GM21619 (cell line): Measurements from ENCODE around the gene RYR3.

Experiments
- ATAC-seq: cut with Tn5 transposase; IDR thresholded peaks from one replicate; pipeline ENCODE4 v1.9.1; 2021; ENCODE audit not compliant: unreplicated experiment

The RYR3 gene

DNA sequence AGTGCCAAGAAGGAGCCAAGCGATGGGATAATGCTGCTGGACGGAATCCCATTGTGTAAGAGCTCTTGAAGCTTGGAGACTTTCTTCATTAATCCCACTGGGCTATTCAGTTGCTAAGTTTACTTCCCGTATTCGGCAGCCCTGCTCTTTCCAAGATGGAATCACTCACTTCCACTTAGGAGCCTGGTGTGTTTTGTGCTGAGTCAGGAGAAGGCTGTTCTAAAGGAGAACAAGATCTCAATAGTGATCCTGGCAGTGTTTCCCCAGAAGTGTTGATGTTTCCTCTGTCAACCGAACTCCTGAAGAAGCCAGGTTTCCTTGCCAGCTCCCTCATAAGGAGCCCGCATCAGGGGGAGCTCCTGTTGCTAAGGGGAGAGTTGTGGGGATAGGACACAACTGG, 387.4 kb downstream of the RYR3 start:
- ATAC-seq, result no peak

DNA sequence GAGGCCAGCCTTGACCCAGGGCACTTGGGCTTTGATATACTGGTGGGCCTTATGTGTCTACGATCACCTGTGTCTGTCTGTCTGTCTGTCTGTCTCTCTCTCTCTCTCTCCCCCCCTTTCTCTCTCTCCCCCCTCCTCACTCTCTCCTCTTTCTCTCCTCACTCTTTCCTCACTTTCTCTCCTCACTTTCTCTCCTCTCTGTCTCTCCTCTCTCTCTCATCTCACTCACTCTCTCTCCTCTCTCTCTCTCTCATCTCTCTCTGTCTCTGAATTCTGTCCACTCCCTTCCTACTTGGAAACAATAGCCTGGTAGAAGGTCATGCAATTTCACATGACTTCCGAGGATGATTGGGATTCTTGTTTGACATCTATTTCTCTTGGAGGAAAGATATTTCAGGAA, 388.4 kb downstream of the RYR3 start:
- ATAC-seq, result no peak

DNA sequence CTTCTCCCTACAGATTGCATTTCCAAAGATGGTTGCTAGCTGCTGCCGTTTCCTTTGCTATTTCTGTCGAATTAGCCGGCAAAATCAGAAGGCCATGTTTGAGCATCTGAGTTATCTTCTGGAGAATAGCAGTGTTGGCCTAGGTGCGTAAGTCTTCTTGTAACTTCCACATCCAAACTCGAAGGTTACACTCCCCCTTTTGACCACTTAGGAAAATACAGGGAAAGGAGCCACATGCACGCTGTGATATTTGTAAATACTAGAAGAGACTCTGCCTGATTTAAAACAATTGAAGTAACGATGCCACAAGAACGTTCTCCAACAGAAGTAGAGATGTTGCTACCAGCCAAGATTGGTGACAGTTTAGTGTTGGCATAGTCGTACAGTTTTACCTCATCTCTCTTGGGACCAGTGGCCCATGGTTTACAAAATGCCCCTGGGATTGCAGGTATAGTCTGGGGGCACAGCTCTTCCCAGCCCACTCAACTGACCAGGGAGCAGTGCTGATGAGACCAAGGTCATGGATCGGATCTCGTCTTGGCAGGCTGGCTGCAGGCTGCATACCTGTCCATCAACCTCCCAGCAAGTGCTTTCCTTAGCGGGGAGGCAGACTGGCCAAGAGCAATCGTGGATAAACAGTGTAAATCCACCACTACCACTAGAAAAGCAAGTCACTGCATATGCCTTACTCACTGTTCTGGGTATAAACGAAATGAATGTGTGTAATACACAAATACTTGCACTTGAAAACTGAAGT, 389.1 kb downstream of the RYR3 start:
- no peak for ATAC-seq

DNA sequence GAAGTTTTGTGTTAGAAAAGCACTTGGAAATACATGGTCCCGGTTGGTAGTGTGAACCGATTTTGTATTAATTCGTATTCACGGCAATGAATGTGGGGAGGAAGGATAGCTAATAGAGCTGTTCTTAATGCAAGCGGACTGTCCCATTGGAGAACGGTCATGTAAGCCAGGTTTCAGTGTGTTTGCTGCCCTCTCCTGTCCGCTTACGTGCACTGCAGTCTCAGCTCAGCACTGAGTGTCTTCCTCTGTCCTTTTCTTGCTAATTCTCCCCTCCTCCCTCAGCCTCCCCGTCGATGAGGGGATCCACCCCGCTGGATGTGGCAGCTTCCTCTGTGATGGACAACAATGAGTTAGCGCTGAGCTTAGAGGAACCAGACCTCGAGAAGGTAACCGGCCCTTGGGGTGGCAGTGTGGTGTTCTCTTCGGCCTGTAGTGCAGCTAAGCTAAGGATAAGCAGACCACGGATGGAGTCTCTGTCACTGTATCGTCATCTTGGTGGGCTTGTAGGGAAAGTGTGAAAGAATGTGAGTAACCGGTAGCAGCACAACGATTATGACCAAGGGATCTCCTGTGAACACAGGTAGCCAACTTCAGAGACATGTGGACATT, 390.0 kb downstream of the RYR3 start:
- peak; percentile 75 for ATAC-seq

DNA sequence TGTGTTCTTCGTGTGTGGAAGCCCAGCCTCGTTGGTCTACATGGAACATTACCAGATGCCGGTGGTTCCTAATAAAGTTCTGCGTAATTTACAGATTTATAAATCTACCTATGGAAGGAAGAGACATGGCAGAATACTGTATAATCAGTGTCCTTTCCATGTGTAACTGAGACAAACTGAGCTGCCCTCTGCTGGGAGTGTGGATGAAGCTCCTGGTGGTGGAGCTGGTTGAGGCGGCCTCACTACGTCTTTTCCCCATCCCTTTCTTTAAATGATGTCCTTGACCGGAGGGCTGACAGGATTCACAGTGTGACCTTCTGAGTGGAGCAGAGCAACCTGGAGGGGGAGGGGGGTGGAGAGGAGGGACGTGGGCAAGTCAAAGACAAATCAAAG, 390.5 kb downstream of the RYR3 start:
- no peak for ATAC-seq

DNA sequence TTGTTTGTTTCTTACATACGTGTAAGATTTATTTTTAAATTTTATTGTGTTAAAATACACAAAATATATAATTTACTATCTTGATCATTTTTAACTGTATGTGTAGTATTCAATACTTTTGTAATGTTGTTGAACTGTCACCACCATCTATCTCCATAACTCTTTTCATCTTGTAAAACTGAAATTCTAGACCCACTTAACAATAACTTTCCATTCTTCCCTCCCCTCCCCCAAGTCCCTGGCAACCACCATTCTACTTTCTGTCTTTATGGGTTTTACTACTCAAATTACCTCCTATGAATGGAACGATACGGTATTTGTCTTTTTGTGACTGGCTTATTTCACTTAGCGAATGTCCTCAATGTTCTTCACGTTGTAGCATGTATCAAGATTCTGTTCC, 395.4 kb downstream of the RYR3 start:
- no peak for ATAC-seq

DNA sequence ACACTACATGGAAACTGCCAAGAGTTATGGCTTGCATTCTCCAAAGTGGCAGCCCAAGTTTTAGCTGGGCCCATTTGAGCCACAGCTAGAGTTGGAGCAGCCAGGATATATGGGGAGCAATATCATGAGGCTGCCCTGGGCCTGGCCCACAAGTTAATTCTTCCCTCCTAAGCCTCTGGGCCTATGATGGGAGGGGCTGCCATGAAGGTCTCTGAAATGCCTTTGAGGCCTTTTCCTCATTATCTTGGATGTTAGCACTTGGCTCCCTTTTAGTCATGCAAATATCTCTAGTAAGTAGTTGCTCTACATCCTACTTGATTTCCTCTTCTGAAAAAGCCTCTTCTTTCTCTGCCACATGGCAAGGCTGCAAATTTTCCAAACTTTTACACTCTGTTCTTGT, 400.0 kb downstream of the RYR3 start:
- ATAC-seq, result no peak

DNA sequence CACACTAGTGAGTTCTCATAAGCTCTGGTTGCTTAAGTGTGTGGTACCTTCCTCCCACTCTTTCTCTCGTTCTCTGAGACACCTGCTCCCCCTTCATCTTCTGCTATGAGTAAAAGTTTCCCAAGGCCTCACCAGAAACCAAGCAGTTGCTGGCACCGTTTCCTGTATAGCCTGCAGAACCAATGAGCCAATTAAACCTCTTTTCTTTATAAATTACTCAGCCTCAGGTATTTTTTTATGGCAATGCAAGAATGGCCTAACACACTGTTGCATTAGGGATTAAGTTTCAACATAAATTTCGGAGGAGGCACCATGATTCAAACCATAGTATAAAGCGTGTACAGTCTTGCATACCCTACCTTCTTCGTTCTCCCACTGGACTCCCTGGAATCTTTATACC, 405.3 kb downstream of the RYR3 start:
- ATAC-seq, result no peak

DNA sequence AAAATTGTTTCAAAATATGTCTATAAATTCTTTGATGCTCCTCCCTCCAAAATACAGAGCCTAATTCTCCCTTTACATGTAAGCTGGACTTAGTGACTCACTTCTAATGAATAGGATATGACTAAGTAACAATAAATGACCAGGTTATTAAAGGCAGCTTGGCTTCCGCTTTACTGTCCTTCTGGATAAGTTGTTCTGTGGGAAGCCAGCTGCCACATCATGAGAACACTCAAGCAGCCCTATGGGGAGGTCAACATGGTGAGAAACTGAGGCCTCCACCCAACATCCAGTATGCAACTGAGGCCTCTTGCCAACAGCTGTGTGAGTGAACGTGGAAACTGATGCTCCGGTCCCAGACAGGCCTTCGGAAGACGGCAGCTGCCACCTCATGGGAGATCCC, 410.2 kb downstream of the RYR3 start:
- ATAC-seq, result no peak

DNA sequence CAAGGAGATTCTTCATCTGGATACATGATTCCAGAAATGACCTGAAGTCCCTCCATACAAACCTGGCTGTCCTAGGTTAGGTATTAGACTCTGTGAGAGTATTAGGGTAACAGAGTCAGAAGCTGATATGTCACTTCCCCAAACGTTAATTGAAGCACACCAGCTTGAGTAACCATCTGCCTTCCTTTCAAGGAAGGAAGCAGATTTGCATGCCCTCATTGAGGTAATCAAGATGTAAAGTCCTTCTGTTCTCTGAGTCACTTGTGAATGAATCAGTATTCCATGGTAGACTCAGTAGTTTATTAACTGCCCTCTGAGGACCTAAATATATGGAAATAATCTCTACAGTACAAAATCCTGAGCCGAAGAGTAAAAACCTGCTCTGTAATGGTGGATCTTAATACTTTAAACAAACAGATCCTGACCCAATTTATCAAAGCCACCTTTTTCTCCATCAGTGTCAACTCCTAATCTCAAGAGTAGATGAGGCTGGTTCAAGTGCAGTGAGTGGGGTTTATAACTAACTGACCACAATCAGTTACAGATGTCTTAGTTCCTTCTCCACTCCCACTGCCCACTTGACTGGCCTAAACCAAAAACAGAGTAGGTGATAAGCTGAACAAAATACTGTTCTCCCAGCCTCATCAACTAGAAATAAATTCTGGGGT, 411.4 kb downstream of the RYR3 start:
- peak; percentile 90 for ATAC-seq

DNA sequence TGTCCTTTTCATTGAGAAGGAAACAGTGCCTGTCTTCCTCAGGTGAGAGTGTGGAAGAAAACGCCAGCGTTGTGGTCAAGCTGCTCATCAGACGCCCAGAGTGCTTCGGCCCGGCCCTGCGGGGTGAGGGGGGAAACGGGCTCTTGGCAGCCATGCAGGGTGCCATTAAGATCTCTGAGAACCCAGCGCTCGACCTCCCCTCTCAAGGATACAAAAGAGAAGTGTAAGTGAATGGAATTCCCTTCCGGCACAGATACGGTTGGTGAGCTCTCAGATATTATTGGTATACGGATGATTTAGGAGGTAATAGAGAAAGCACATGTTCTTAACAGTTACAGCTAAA, 411.9 kb downstream of the RYR3 start:
- ATAC-seq, result no peak

DNA sequence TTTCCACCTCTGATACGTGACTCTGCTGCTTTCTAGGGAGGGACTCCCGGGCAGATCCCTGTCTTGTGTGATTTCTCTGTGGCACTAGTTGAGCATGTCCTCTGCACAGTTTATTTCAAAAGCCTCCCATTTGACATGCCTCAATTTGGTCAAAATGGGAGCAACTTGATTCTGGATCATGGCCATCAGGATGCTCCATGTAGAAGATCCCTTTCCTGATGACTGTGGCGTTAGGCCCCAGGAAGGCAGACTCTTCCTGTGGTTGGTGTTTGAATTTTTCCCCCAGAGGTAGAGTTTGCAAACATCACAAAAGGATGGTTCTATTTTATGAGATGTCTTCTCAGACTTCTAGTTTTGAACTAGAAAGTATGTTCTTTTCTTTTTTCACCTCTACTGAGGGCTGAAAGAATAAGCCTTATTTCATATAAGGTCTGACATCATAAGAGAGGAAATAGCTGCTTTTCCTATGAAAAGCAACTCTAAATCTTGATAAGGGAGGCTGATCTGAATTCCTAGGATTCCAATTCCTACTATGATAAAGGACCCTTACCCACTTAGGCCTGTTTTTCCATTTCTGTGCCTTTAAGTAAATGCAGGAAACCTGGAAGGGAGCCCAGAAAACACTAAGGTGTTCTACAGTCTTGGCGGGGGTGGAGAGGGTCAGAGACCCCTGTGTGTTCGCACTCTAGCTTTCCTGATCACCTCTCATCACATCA, 413.7 kb downstream of the RYR3 start:
- no peak for ATAC-seq

DNA sequence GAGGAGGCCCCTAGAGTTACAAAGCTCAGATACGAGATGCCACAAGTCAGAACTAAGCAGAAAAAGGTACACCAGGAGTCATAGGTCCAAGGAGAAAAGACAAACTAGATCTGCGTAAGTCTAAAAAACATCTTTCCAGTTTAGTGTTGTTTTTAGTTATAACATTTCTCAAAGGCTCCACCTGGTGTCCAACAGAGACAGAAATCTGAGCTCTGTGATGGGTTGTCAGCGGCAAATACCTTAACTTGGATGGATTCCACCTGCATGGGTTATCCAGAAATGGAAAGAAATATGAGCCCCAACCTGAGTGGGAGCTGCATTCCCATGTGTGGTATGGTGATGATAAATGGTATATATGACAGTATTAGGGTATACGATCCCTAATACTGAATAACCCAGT, 418.9 kb downstream of the RYR3 start:
- no peak for ATAC-seq

DNA sequence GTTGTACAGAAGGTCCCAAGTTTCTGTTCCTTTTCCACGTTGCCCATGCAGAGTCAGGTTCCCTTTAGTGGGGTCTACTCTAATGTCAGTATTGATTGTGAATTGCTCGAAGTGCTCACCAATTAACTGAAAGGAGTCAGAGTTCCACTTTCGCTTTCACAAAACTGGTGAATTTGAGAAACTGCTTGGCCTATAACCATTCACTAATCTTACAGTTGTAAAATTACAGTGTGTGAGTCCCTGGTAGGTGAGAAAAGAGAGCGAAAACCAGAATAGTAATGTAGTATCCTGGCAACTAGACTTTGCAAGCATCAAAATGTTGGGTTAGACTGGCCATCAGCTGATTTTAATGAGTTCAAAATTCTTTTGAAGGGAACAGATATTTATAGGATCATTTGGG, 420.0 kb downstream of the RYR3 start:
- peak; percentile 75 for ATAC-seq

DNA sequence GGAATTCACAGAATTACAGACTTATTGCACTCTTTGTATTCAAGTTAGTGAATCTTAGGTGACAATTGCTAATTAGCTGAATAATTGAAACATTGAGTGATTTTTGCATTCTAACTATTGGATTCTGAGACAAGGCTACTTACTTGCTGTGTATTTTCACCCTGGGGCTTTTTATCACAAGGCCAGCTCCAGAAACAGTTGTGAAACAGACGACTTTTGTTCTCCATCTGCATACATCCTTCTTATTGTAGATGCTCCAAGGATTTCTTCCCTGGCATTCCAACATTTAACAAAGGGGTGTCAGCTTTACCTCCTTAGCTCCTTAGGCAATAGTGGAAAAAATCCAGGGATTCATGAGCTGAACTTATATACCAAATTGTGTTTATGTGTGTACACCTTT, 424.4 kb downstream of the RYR3 start:
- ATAC-seq, result no peak

DNA sequence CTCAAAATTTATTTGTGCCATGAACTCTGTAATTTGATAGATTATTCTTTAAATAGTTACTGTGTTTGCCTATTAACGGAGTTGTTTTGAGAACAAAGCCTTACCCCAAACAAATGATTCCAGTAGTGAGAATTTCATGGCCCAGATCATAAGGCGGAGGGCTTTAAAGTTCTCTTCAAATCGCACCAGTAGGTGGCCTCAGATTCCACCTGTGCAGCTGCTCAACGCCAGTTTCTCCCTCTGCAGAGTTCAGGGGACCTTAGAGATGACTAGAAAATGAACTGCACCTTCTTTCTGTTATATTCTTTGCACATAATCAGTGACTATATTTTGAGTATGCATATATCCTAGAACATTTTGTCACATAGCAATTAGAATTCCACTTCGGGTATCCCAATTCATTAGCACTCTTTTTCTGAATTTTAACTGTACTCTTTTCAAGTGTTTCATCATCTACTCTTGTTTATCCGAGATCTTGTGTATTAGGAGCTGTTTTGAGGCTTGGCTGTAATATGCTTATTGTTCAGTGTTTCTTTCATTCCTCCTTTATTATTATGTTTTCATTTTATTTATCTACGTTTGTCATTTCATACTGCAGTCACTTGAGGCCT, 425.0 kb downstream of the RYR3 start:
- ATAC-seq, result peak; percentile 55

DNA sequence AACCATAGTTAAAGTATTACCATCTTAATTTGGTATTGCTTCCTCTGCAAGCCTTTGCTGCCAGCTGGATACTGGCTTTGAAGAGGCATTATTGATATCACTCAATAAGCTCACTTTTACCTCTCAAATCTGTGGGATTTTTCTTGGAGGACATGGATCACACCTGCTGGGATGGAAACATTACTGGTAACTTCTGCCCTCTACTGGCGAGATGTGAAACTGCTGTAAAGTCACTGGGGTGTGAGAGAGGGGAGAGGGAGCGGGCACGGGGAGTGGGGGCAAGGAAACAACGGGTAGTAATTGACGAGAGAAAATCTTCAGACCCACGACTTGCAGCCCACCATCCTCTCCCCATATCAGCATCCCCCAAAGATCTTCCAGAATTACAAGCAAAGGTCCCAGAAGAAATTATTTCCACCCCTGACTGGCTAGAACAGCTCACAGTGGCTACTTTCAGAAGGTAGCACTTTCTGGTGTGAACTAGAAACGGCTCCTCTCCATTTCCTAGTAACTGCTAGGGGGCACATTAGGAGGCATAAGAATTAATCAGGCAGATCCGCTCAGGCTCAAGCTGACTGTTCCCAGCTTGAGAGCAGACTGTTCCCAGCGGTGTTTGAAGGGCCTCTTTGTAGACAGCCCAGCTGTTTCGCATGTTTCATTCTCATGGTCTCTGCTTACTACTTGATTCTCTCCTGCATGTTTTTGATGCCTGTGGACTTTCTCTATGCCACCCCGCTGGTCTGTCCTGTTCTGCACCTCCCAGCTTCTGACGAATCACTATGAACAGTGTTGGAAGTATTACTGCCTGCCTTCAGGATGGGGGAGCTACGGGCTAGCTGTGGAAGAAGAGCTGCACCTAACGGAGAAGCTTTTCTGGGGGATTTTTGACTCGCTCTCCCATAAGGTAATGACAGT, 427.2 kb downstream of the RYR3 start:
- ATAC-seq, result no peak

DNA sequence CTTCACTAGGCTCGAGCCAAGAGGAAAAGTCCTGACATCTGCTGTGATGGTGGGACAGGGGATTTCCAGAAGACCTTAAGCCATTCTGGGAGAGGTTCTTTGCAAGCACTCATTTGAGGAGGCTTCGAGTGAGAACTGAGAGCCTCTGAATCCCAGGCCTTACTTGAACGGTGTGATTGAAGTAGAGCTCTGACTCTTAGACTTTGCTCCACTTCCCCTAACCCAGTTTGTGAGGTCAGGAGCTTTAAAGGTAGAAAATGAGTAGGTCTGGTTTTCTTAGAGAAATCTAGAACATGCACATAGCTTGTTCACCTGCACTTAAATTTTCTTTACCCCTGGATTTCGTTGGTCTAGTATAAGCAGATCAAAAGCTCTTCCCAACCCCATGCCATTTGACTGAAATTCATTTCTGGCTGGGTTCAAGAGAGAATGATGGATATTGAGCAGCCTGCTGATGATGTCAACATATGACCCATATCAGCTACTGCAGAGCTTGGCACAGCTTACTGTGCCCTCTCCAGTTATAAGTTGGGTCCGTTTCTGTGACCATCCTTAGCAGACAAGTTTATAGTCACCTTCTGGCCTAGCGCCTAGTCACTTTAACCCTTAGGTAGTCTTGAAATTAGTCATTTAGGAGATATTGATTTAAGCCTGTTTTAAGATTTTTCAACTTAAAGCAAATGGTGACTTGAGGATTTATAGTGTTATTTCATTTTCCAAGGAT, 428.3 kb downstream of the RYR3 start:
- no peak for ATAC-seq

DNA sequence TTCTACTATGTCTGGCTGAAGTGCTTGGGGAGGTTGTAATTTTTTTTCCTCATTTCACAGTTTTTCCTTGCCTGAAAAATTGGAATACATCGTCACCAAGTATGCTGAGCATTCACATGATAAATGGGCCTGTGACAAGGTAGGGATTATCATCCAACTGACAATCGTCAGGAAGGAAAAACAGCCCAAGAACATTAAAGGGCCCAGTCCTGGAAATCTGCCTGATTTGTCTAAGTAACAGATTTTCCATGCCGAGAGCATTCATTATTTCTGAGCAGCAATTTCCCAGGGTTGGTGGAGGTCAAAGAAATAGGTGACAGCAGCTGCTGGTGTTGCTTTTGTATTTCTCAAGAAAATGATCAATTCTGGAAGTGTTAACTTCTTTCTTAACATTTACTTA, 431.5 kb downstream of the RYR3 start:
- ATAC-seq, result no peak

DNA sequence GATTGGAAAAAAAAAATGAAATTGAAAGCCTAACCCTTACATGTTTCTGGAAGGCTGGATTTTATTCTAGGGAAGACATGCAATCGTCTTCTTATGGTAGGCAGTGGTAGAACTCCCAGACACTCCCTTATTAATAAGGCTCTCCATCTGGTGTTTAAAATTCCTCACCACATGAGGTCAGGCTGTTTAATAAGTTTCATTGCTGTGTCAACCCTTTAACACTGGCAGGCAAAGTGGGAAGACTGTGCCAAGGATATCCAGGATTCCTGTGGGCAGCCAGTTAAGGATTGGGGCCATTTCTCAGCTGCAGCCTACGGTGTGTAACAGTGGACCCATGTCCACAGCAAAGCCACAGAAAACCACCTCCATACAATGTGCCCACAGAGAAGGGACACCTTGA, 432.0 kb downstream of the RYR3 start:
- no peak for ATAC-seq
